K562 (cell line): ENCODE data around the gene PNRC2. TPM values are rescaled to one million over a fixed set of nuclear protein-coding genes. Genes with fewer than 3 reads are reported as not detected.

Experiments
- ARID2 ChIP-seq: fragments of 450-650 bp; IDR thresholded peaks from 2 replicates; pipeline ENCODE4 v1.6.1; 2017; ENCODE audit warnings: antibody characterized with exemption, mild to moderate bottlenecking
- DACH1 ChIP-seq: fragments of 450-650 bp; IDR thresholded peaks from 2 replicates; pipeline ENCODE4 v1.6.1; 2018; ENCODE audit not compliant: partially characterized antibody
- HEY1 ChIP-seq: fragments of 250-450 bp; sonication (Bioruptor Pico); IDR thresholded peaks from 2 replicates; pipeline ENCODE4 v1.5.0; 2020; ENCODE audit warnings: mild to moderate bottlenecking, moderate library complexity, borderline replicate concordance
- HNRNPLL ChIP-seq: fragments of 200-400 bp; formaldehyde crosslinking; IDR thresholded peaks from 2 replicates; pipeline ENCODE4 v1.6.1; 2017; ENCODE audit warnings: low read length, low read depth, mild to moderate bottlenecking; ENCODE audit not compliant: poor library complexity, severe bottlenecking
- NCOR1 ChIP-seq: fragments of 450-650 bp; IDR thresholded peaks from 2 replicates; pipeline ENCODE4 v1.6.1; 2016; ENCODE audit warnings: mild to moderate bottlenecking, moderate library complexity
- NFRKB ChIP-seq: fragments of 450-650 bp; IDR thresholded peaks from 2 replicates; pipeline ENCODE4 v1.6.1; 2016; ENCODE audit warnings: low read depth
- POLR3G ChIP-seq: IDR thresholded peaks from 2 replicates; pipeline ENCODE4 v1.6.1; 2011; ENCODE audit not compliant: insufficient read length, insufficient replicate concordance; ENCODE audit errors: extremely low read depth
- PREB ChIP-seq: sonication (generic); formaldehyde crosslinking; IDR thresholded peaks from 2 replicates; pipeline ENCODE4 v1.8.1; 2023; ENCODE audit warnings: mild to moderate bottlenecking, missing genetic modification reagents
- RHOXF2B ChIP-seq: fragments of 250-450 bp; sonication (Bioruptor Pico); conservative IDR thresholded peaks from 2 replicates; pipeline ENCODE4 v1.5.1; 2021
- SREBF1 ChIP-seq: fragments of 150-350 bp; IDR thresholded peaks from 2 replicates; pipeline ENCODE4 v1.6.1; 2014; ENCODE audit warnings: antibody characterized with exemption, low read depth, low read length, borderline replicate concordance
- TOE1 ChIP-seq, 2 experiments: fragments of 450-650 bp in 1 of 2; sonication (generic) in 1 of 2; formaldehyde crosslinking in 1 of 2; IDR thresholded peaks; 2 replicates each; pipeline versions ENCODE4 v1.7.1 to v1.8.0; 2016 to 2022; ENCODE audit warnings: borderline replicate concordance in 2 of 2, mild to moderate bottlenecking in 2 of 2, antibody characterized with exemption in 1 of 2, inconsistent platforms in 1 of 2, low read depth in 1 of 2, missing genetic modification reagents in 1 of 2, moderate library complexity in 1 of 2
- ZBED1 ChIP-seq: IDR thresholded peaks from 2 replicates; pipeline ENCODE4 v1.6.1; 2014
- ZFP1 ChIP-seq: fragments of 450-650 bp; formaldehyde crosslinking; IDR thresholded peaks from 2 replicates; pipeline ENCODE4 v1.4.0; 2020; ENCODE audit warnings: mild to moderate bottlenecking, mixed read lengths
- ZNF280B ChIP-seq: fragments of 250-450 bp; sonication (Bioruptor Pico); IDR thresholded peaks from 2 replicates; pipeline ENCODE4 v1.5.1; 2021; ENCODE audit warnings: mild to moderate bottlenecking
- polyA plus RNA-seq, 8 experiments: library from polyadenylated mRNA; depleted of rRNA in 4 of 8; stranded (reverse) in 5 of 8; unstranded in 3 of 8; fragments of >200 nt; fragmentation: Nextera tagmentation in 2 of 8; fragmentation: Illumina TruSeq in 1 of 8; extraction: Ambion mirVana in 2 of 8; extraction: Trizol in 1 of 8; gene quantifications; 2 replicates each; pipeline versions ENCODE4 v1.2.1 to v1.2.3, GENCODE V29; 2011 to 2014; ENCODE audit warnings: inconsistent platforms in 1 of 8, missing spikeins in 1 of 8
- total RNA-seq, 7 experiments: library from RNA; depleted of rRNA in 6 of 7; stranded (reverse); fragments of >200 nt in 6 of 7; fragmentation: Illumina TruSeq in 2 of 7; extraction: Trizol in 2 of 7; gene quantifications; 2 replicates each; pipeline versions ENCODE4 v1.2.1 to v1.2.3, GENCODE V29; 2011 to 2021; ENCODE audit warnings: low replicate concordance in 1 of 7
- TF ChIP-seq, protein P1 (sequence below): fragments of 200-400 bp; formaldehyde crosslinking; IDR thresholded peaks from 2 replicates; pipeline ENCODE4 v1.6.1; 2017; ENCODE audit warnings: mild to moderate bottlenecking, low read depth, low read length, moderate library complexity
- TF ChIP-seq, protein P2 (sequence below): fragments of 450-650 bp; formaldehyde crosslinking; IDR thresholded peaks from 2 replicates; pipeline ENCODE4 v1.4.0; 2022; ENCODE audit warnings: missing genetic modification characterization
- TF ChIP-seq, protein P3 (sequence below): IDR thresholded peaks from 2 replicates; pipeline ENCODE4 v1.6.1; 2016; ENCODE audit warnings: missing genetic modification characterization, missing compliant biosample characterization

Gene PNRC2
- total and polyA plus RNA-seq, 9 of the 15 experiments (the other 6 are each of a cell fraction or from before 2014, with no cell fraction given) = 127 to 303 (median 203) TPM

GRCh38 chr1:23958810-23959460 lies 693 bp upstream of the PNRC2 start (continued):
- TF ChIP-seq, protein P1, sequence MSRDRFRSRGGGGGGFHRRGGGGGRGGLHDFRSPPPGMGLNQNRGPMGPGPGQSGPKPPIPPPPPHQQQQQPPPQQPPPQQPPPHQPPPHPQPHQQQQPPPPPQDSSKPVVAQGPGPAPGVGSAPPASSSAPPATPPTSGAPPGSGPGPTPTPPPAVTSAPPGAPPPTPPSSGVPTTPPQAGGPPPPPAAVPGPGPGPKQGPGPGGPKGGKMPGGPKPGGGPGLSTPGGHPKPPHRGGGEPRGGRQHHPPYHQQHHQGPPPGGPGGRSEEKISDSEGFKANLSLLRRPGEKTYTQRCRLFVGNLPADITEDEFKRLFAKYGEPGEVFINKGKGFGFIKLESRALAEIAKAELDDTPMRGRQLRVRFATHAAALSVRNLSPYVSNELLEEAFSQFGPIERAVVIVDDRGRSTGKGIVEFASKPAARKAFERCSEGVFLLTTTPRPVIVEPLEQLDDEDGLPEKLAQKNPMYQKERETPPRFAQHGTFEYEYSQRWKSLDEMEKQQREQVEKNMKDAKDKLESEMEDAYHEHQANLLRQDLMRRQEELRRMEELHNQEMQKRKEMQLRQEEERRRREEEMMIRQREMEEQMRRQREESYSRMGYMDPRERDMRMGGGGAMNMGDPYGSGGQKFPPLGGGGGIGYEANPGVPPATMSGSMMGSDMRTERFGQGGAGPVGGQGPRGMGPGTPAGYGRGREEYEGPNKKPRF = no peak
- no peak for TF ChIP-seq HNRNPLL
- no peak; the same call in 1 of the 2 replicates for TF ChIP-seq ARID2
- peak; percentile 12; the same call in 1 of the 2 replicates for TF ChIP-seq TOE1 (IDR thresholded peaks at IDR 0.05; ENCODE audit: borderline replicate concordance)
- TF ChIP-seq TOE1 (CRISPR knock-in tag; IDR thresholded peaks at IDR 0.05; ENCODE audit: borderline replicate concordance, low read depth) = no peak
- no peak for TF ChIP-seq PREB (CRISPR knock-in tag)
- no peak for TF ChIP-seq ZFP1 (CRISPR knock-in tag)
- TF ChIP-seq ZNF280B (CRISPR knock-in tag) = no peak
- TF ChIP-seq ZBED1 = peak; percentile 72; the same call in 1 of the 2 replicates
- no peak for TF ChIP-seq HEY1 (CRISPR knock-in tag)
- no peak for TF ChIP-seq RHOXF2B (CRISPR knock-in tag)
- TF ChIP-seq, protein P2, sequence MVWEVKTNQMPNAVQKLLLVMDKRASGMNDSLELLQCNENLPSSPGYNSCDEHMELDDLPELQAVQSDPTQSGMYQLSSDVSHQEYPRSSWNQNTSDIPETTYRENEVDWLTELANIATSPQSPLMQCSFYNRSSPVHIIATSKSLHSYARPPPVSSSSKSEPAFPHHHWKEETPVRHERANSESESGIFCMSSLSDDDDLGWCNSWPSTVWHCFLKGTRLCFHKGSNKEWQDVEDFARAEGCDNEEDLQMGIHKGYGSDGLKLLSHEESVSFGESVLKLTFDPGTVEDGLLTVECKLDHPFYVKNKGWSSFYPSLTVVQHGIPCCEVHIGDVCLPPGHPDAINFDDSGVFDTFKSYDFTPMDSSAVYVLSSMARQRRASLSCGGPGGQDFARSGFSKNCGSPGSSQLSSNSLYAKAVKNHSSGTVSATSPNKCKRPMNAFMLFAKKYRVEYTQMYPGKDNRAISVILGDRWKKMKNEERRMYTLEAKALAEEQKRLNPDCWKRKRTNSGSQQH (CRISPR knock-in tag) = no peak
- TF ChIP-seq, protein P3, sequence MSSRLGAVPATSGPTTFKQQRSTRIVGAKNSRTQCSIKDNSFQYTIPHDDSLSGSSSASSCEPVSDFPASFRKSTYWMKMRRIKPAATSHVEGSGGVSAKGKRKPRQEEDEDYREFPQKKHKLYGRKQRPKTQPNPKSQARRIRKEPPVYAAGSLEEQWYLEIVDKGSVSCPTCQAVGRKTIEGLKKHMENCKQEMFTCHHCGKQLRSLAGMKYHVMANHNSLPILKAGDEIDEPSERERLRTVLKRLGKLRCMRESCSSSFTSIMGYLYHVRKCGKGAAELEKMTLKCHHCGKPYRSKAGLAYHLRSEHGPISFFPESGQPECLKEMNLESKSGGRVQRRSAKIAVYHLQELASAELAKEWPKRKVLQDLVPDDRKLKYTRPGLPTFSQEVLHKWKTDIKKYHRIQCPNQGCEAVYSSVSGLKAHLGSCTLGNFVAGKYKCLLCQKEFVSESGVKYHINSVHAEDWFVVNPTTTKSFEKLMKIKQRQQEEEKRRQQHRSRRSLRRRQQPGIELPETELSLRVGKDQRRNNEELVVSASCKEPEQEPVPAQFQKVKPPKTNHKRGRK (tag) = peak; percentile 39; the same call in 1 of the 2 replicates
- TF ChIP-seq SREBF1 = no peak
- no peak for TF ChIP-seq POLR3G
- TF ChIP-seq NFRKB = peak; percentile 83
- no peak for TF ChIP-seq DACH1
- TF ChIP-seq NCOR1 = peak; percentile 44
